Embryonic facial prominence (tissue), 1 donor: ENCODE data around the gene TMEM169.

Source experiments
- DNase-seq: peaks from one replicate; pipeline ENCODE4 v3.0.0-alpha.2; 2016; ENCODE audit errors: extremely low spot score

The TMEM169 gene

GRCh38 chr2:216081487-216082116, at the start of gene TMEM169, which contains the start of gene PECR:
TSS of gene TMEM169 (plus strand) at chr2:216081919. CDS start at chr2:216095964, 14,045 bp downstream.
TSS of gene PECR (minus strand) at chr2:216081809. CDS start at chr2:216081741, 68 bp downstream.
- DNase-seq = peak; percentile 16

- no peak for DNase-seq
Observed at GRCh38 chr2:216031960-216032689, 49.6 kb upstream of the TMEM169 start.

- no peak for DNase-seq
Observed at GRCh38 chr2:216033403-216033802, 48.3 kb upstream of the TMEM169 start.

GRCh38 chr2:216034065-216034464, 47.7 kb upstream of the TMEM169 start:
- DNase-seq = no peak

- no peak for DNase-seq
Observed at GRCh38 chr2:216039918-216040317, 41.8 kb upstream of the TMEM169 start.

- no peak for DNase-seq
Observed at GRCh38 chr2:216041438-216041837, 40.3 kb upstream of the TMEM169 start.

GRCh38 chr2:216043949-216044348, 37.8 kb upstream of the TMEM169 start:
- no peak for DNase-seq

GRCh38 chr2:216044883-216045486, 36.7 kb upstream of the TMEM169 start:
- no peak for DNase-seq

GRCh38 chr2:216047397-216047796, 34.3 kb upstream of the TMEM169 start:
- DNase-seq = peak; percentile 48

GRCh38 chr2:216049452-216049851, 32.3 kb upstream of the TMEM169 start:
- no peak for DNase-seq

GRCh38 chr2:216051350-216051749, 30.4 kb upstream of the TMEM169 start:
- DNase-seq = no peak

- DNase-seq = no peak
Observed at GRCh38 chr2:216052420-216052819, 29.3 kb upstream of the TMEM169 start.

GRCh38 chr2:216055680-216056079, 26.0 kb upstream of the TMEM169 start:
- no peak for DNase-seq

- DNase-seq = no peak
Observed at GRCh38 chr2:216056739-216057138, 25.0 kb upstream of the TMEM169 start.

GRCh38 chr2:216057688-216058193, 24.0 kb upstream of the TMEM169 start:
- DNase-seq = no peak

- no peak for DNase-seq
Observed at GRCh38 chr2:216059233-216059834, 22.4 kb upstream of the TMEM169 start.

- no peak for DNase-seq
Observed at GRCh38 chr2:216064014-216064630, 17.6 kb upstream of the TMEM169 start.

GRCh38 chr2:216064665-216065064, 17.1 kb upstream of the TMEM169 start:
- DNase-seq = no peak

GRCh38 chr2:216066230-216066629, 15.5 kb upstream of the TMEM169 start:
- no peak for DNase-seq

- no peak for DNase-seq
Observed at GRCh38 chr2:216069028-216069427, 12.7 kb upstream of the TMEM169 start.

- no peak for DNase-seq
Observed at GRCh38 chr2:216070195-216070594, 11.5 kb upstream of the TMEM169 start.
